Mesodermal cell (in vitro differentiated cells): ENCODE measurements around the gene SF3B4. TPM values are rescaled to one million over a fixed set of nuclear protein-coding genes. Genes with fewer than 3 reads are reported as not detected.
A peak's percentile ranks its signal among the peaks of the same experiment; 100 is the strongest.

Experiments
- H3K27ac ChIP-seq: 2 replicates; pipeline ENCODE4 v1.7.0; 2013; ENCODE audit warnings: mild to moderate bottlenecking, low read depth, low read length, moderate library complexity; ENCODE audit not compliant: severe bottlenecking
- H3K36me3 ChIP-seq: 2 replicates; pipeline ENCODE4 v1.7.1; 2013; ENCODE audit warnings: mild to moderate bottlenecking, low read length, moderate library complexity; ENCODE audit not compliant: control insufficient read depth, insufficient read depth
- H3K4me1 ChIP-seq: one replicate; pipeline ENCODE4 v1.7.1; 2013; ENCODE audit warnings: mild to moderate bottlenecking, low read length; ENCODE audit not compliant: insufficient read depth, control insufficient read depth, poor library complexity, severe bottlenecking
- H3K4me3 ChIP-seq: 2 replicates; pipeline ENCODE4 v1.7.0; 2013; ENCODE audit warnings: low read length, control low read depth, mild to moderate bottlenecking; ENCODE audit not compliant: insufficient read depth, poor library complexity, severe bottlenecking; ENCODE audit errors: extremely low read depth
- H3K9me3 ChIP-seq: 2 replicates; pipeline ENCODE4 v1.7.1; 2013; ENCODE audit warnings: mild to moderate bottlenecking, low read length, moderate library complexity; ENCODE audit not compliant: control insufficient read depth
- WGBS, 2 experiments: methylation state at CpG; one replicate each; pipeline ENCODE4 v1.1.5; 2013; ENCODE audit warnings: missing lambda C conversion rate in 2 of 2; ENCODE audit not compliant: insufficient coverage in 2 of 2; 5-methylcytosine and 5-hydroxymethylcytosine counted together
- polyA plus RNA-seq, 2 experiments: library from polyadenylated mRNA; stranded (reverse); fragments of 50-300 nt; gene quantifications; one replicate each; pipeline ENCODE4 v1.2.3, GENCODE V29; 2013

SF3B4 gene, protein sequence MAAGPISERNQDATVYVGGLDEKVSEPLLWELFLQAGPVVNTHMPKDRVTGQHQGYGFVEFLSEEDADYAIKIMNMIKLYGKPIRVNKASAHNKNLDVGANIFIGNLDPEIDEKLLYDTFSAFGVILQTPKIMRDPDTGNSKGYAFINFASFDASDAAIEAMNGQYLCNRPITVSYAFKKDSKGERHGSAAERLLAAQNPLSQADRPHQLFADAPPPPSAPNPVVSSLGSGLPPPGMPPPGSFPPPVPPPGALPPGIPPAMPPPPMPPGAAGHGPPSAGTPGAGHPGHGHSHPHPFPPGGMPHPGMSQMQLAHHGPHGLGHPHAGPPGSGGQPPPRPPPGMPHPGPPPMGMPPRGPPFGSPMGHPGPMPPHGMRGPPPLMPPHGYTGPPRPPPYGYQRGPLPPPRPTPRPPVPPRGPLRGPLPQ
- 60.7 TPM for polyA plus RNA-seq (2013, experiment 1 of 2)
- 58.0 TPM for polyA plus RNA-seq (2013, experiment 2 of 2)

DNA sequence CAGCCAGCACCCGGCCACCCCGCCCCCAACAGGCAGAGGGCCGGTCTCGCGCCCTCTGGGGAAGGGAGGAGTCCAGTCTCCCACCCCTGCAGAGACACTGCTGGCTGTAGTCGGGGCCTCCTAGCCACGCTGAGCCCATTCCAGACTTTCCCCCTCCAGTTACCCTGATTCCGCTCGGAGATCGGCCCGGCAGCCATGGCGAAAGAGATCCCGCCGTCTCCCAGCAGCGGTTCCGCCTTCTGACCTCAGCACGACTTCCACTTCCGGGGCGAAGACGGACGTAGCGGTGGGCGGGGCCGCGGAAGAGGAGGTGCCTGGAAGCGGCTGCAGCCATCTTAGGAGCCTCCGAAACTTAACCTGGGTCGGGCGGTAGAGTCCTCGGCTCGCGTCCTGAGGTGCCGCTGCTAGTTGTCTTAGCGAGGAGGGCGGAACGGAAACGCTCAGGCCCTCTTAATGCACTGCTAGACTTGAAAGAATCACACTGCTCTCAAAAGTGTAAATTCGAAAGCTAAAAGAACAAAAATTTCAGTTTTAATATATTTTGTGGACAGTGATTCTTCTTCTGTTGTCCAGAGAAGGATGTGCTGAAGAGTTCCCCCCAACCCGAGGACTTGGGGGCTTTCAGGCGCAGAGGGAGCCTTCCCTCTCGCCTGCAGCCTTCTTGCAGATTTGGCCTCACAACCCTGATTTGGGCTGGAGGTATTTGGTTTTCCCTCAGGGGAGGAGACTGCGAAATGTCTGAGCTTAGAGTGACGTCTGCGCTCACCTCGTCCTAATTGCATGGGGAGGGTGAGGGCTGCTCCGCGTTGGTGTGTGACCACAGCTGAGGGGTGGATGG lies at the start of gene SF3B4:
SF3B4 (minus strand) TSS at position 241 of the 838 bp plus-strand sequence; CDS start at position 197, 44 bp downstream.
- peaks cover 41% of the 10 kb centered on the region for H3K36me3 ChIP-seq
- peak within 1 kb of the TSS; percentile 80 for H3K4me3 ChIP-seq
- 1% methylated on average over 35 to 39 of the region's 47 CpGs for WGBS, 2 experiments
- no peaks in the 10 kb centered on the region for H3K9me3 ChIP-seq
- peaks cover 30% of the 10 kb centered on the region for H3K4me1 ChIP-seq
- H3K27ac ChIP-seq: peak within 1 kb of the TSS; percentile 91

DNA sequence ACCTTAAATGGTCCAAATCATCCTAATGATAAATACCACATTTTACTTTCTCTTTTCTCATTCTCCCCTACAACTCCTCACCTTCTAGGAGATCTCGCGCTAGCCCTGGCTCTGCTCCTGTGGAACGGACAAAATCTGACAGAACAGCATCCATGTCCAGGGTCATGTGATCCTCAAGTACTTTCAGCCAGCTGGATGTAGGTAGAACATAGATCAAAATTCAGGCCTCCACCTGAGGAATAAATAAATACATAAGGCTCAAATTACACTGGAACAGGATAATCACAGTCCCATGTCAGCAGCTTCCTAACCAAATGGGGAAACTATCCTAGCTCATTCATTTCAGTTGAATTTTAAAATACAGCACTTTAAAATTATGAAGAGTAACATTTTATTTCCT lies 49.7 kb upstream of the SF3B4 start:
- Histone ChIP-seq H3K9me3 (no peaks in the 10 kb centered on the region), H3K4me1 (no peaks in the 10 kb centered on the region), H3K36me3 (peaks cover 54% of the 10 kb centered on the region), H3K27ac (no peak overlapping the region), H3K4me3 (no peak overlapping the region)
- WGBS, 2 experiments: 90 to 100% methylated on average over 2 to 3 of the region's 3 CpGs

DNA sequence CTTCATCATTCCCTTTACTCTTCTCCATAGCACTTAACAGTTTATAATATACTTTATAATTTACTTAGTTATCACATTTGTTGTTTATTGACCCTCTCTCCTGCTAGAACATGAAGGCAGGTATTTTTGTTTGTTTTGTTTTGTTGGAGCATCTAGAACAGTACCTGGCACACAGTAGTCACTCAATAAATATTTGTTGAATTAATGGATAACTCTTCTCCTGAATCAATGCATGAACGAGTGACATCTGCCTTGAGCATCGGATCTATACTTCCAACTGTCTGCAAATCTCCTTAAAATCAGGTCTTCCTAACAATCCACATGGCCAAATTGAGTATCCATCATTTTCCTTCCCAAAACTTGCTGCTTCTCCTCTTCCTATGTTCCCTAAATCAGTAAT lies 44.9 kb upstream of the SF3B4 start:
- Histone ChIP-seq H3K4me3 (no peak overlapping the region), H3K9me3 (no peaks in the 10 kb centered on the region), H3K36me3 (peaks cover 79% of the 10 kb centered on the region), H3K27ac (no peak overlapping the region), H3K4me1 (no peaks in the 10 kb centered on the region)
- 100% methylated on average over 2 of the region's 2 CpGs for WGBS, 2 experiments

DNA sequence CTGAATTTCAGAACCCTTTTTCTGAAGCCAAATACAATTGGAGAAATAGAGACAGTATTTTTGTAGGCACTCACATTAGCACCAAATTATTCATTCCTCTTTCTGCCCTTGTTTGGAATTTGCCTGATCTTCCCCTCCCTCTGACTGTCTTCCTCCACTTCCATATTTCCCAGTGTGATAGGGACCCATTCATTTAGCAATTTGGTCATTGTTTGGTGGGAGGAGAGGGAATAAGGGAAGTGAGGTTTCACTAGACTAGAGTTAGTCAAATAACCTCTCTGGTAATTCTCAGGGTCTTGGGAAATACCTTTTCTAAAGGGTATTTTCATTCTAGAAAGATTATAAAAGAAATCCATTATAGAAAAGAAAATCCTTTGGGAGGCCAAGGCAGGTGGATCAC lies 40.0 kb upstream of the SF3B4 start:
- Histone ChIP-seq H3K36me3 (peaks cover 79% of the 10 kb centered on the region), H3K9me3 (no peaks in the 10 kb centered on the region), H3K4me3 (no peak overlapping the region), H3K27ac (no peak overlapping the region), H3K4me1 (no peaks in the 10 kb centered on the region)

DNA sequence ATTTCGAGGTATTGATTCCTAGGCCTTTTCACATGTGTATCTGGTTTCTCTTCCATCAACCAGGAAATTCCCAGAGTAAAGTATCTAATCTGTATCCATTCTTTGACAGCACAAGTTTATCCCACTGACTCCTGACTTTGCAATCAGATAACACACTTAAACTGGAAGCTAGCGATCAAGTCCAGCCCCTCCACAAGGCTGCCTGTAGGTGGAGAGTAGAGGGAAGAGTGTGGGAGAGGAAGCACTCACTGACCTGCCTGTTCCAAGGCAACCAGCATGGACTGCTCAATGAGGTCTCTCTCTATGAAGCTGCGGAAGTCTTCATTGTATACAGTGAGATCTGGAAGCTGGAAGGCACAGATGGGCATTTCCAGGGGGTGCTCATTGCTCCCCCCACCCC lies 39.4 kb upstream of the SF3B4 start:
- Histone ChIP-seq H3K9me3 (no peaks in the 10 kb centered on the region), H3K4me3 (no peak overlapping the region), H3K4me1 (no peaks in the 10 kb centered on the region), H3K27ac (no peak overlapping the region), H3K36me3 (peaks cover 79% of the 10 kb centered on the region)
- 100% methylated on average over 1 of the region's 3 CpGs; no CpG with 5 or more reads in 1 of the 2 experiments for WGBS, 2 experiments

DNA sequence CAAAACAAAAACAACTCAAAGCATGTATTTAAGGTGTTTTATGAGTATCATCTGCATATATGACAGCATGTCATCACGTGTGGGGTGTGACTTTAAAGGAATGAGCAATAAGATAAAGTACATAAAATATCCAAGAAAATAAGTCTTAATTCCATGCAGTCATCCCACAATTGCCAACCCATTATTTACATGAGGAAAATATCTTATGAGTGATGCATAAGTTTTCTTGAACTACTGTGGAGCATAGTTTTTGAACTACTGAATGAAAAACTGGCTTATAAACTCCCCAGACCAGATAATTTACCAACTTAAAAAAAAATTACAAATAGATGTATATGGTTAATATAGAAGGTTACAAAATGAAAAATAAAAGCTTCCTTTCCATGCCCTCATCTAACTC lies 38.8 kb upstream of the SF3B4 start:
- WGBS, 2 experiments: no CpG with 5 or more reads among the region's 1 CpG
- Histone ChIP-seq H3K9me3 (no peaks in the 10 kb centered on the region), H3K36me3 (peaks cover 76% of the 10 kb centered on the region), H3K4me3 (no peak overlapping the region), H3K27ac (no peak overlapping the region), H3K4me1 (no peaks in the 10 kb centered on the region)

DNA sequence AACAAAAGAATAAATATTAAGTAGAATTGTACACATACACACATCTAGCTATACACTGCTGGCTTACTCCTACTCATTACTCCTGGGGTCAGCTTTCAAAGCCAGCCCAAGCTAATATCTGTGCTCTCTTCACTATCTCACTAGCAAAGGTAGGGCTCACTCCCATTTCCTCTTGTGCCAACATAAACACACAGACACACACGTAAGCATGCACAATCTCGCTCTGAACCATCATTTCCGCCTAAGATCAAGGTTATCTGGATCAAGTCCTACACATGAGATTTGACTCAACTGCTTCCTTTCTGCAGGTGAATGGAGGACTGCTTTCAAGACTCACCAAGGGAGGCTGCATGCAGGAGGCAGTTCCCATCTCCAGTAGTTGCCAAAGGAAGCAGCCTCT lies 37.8 kb upstream of the SF3B4 start:
- no peaks in the 10 kb centered on the region for H3K9me3 ChIP-seq
- H3K4me1 ChIP-seq: no peaks in the 10 kb centered on the region
- 100% methylated on average over 2 to 3 of the region's 3 CpGs for WGBS, 2 experiments
- peaks cover 78% of the 10 kb centered on the region for H3K36me3 ChIP-seq
- no peak overlapping the region for H3K27ac ChIP-seq
- no peak overlapping the region for H3K4me3 ChIP-seq

DNA sequence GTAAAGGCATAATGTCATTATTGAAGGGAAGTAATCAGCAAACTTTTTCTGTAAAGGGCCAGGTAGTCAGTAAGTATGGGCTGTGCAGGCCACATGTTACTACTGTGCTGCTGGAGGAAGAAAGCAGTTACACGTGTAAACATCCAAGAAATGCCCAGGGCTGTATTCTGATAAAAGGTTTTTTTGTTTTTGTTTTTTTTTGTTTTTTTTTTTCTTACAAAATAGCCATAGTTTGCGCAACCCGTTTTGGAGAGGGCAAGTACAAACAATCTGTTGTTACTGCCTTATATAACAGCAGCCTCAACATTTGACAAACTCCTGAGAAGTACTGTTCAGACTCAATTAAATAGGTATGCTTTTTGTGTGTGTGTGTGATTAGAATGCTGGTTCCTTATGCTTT lies 35.8 kb upstream of the SF3B4 start:
- no peak overlapping the region for H3K4me3 ChIP-seq
- H3K27ac ChIP-seq: no peak overlapping the region
- no peaks in the 10 kb centered on the region for H3K9me3 ChIP-seq
- peaks cover 84% of the 10 kb centered on the region for H3K36me3 ChIP-seq
- no peaks in the 10 kb centered on the region for H3K4me1 ChIP-seq
- WGBS, 2 experiments: 70 to 83% methylated on average over 1 of the region's 3 CpGs

DNA sequence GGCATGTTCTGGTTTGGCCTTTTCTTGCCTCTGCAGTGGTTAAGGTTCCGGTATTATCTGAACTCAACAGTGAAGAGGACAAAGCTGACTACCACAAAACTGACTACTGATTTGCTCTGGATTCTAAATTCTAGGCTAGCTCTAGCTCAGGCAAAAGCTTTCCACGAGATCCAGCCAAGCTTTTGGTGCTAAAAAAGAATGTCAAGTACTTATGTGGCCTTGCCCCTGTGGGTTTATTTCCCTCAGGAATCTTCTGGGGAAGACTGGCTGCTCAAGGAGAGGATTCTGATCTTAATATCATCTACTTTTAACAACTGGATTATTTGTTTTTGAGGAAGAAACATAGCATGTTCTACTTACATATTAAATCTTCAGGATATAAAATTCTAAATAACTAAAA lies 35.1 kb upstream of the SF3B4 start:
- H3K4me3 ChIP-seq: no peak overlapping the region
- no peaks in the 10 kb centered on the region for H3K9me3 ChIP-seq
- 94 to 100% methylated on average over 1 to 2 of the region's 2 CpGs for WGBS, 2 experiments
- no peaks in the 10 kb centered on the region for H3K4me1 ChIP-seq
- peaks cover 90% of the 10 kb centered on the region for H3K36me3 ChIP-seq
- H3K27ac ChIP-seq: peak overlapping the region; percentile 53

DNA sequence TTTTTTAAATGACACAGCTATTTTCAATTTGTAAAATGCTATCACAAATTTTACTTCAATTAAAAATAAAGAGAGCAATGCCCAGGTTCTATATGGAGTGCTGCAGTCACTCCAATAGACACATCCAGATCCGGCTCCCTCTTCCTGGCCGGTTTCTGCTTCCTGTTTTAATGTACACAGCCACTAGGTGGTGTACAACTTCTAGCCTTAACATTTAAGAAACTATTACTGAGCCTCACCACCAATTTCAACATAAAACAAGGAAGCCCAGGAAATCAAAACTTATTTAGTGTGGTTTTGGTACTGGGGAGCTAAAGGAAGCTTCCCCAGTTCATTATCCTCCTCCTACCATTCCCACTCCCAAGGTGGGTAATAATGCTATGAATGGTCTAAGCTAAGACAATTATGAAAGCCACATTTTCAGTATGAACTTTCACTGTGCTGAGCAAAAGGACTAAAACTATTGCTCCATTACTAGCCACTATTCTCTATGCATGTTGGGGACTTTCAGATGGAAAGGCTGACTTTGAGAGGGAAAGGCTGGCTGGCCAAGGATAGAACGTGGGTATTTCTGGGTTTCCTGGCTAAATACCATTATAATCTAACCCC lies 34.5 kb upstream of the SF3B4 start:
- no peaks in the 10 kb centered on the region for H3K9me3 ChIP-seq
- H3K4me3 ChIP-seq: no peak overlapping the region
- no peaks in the 10 kb centered on the region for H3K4me1 ChIP-seq
- H3K36me3 ChIP-seq: peaks cover 88% of the 10 kb centered on the region
- 36 to 69% methylated on average over 2 of the region's 3 CpGs for WGBS, 2 experiments
- H3K27ac ChIP-seq: peak overlapping the region; percentile 53
